AG09319 (cell line): ENCODE results near the gene ZNF263.

Experiments used
- DNase-seq: peaks from one replicate; pipeline ENCODE4 v3.0.0-alpha.2; 2010; ENCODE audit warnings: low read depth; ENCODE audit errors: extremely low read depth
- CTCF ChIP-seq: IDR thresholded peaks from 2 replicates; pipeline ENCODE4 v1.5.1; 2011; ENCODE audit warnings: low read depth, mild to moderate bottlenecking, inconsistent platforms, low read length, moderate library complexity

The ZNF263 gene

DNA sequence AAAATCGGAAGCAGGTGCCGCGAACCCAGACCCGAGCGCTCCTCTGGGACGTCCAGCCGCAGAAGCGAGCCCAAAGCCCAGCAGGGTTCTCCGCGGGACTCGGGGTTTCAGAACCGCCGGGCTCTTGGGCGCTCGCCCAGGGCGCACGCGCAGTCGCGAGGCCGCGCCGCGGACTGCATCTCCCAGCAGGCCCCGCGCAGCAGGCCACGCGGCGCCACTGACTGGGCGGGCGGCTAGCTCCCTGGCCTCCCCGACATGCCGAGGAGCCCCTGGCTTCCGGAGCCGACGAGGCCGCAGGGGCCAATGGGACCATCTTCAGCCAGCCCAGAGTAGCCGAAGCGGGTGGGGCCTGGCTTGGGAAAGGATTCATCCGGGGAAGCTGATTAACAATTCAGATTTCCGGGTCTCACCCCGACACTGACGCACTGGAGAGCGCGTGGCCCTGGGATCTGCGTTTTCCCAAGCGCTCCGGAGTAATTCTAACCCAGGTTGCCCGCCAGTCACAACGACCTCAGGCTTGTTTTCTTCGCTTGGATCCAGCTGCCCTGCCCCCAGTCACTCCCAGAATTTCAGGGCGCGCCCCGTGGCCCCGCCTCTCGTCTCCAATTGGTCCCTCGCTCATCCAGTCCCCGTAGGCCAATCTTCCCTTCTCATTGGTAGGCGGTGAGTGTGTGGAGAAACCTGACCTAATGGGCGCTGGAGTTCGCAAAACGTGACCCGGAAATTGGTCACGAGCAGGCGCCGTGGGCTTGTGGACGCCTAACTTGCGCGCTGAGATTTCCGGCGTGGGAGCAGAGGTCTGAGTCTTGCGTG is at the start of gene ZNF263:
Gene ZNF263, plus strand, starts transcription at position 762 of the 813 bp plus-strand sequence. CDS start 328 bp downstream, outside the sequence.
- DNase-seq, result peak; percentile 95
- TF ChIP-seq CTCF, result no peak

DNA sequence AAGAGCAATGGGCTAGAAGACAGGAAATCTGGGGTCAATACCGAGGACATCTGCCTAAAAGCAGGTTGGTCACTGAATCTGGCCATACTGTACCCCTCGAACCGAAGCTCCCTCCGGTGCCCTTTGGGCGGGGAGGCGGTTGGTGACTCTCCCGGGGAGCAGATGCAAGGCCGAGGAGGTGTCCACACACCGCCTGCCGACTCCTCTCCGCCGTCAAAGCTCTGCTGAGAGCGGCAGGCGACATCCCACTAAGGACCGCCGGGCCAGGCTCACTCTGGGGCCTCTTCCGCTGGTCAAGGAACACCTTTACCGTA is 48.8 kb upstream of the ZNF263 start:
- DNase-seq, result no peak
- TF ChIP-seq CTCF, result no peak

- no peak for TF ChIP-seq CTCF
Observed at GRCh38 chr16:3234857-3235561, 48.3 kb upstream of the ZNF263 start, which contains the start of gene ZNF200. Gene ZNF200, minus strand, starts transcription at chr16:3235158. Its CDS starts 1,403 bp downstream, at chr16:3233755.

DNA sequence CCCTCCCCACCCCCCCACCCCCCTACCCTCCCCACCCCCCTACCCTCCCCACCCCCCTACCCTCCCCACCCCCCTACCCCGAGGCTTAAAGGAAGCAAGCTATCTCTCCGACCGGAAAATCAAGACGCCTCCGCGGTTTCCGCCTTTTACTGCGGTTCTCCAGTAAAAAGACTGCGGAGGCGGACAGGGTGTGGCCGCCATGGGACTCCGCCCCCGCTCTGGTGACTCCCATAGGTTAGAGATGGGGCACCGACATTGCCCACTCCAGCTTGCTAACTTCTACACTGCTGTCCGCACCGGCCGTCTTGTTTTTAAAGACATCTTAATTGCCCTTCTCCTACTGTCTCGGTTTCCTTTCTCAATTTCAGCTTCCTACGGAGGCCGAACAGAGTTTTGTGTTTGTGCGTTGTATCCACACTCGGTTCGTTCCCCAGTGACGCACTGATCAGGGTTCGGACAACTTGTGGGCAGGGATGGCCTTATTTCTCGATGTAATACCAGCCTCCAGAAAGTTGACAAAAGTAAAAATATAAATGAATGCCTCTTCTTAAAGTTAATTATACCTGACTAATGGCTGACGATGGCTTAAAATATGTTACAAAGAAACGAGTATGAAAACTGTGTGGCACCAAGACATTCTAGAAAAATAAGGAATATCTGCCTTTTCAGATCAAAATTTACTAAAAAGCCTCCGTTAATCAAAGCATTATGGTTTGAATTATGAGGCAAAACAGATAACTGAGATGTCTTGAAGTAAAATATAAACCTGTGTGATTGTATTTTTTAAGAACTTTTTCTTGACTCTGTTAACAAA is 47.2 kb upstream of the ZNF263 start:
- no peak for DNase-seq
- no peak for TF ChIP-seq CTCF

More at GRCh38 chr16:3234857-3235561, 48.3 kb upstream of the ZNF263 start, which contains the start of gene ZNF200:
- peak; percentile 76 for DNase-seq

GRCh38 chr16:3241761-3242160 is 41.5 kb upstream of the ZNF263 start:
- DNase-seq, result no peak
- TF ChIP-seq CTCF, result no peak

DNA sequence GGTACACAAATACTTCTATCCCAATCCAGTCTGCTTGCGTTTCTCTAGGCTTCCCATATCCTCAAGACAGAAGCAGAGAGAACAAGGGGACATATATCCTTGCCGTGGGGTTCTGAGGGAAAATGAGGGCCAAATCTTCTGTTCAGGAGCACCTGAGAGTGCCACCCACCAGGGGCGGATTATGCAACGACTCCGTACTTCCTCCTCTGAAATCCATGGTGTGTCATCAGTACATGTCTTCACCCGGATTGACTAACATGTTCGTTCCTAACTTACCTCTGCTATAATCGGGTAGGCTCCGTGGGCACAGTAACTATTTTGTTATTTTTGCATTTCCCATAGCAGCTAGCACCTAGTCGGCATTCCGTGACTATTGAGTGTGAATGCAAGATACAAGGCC is 40.6 kb upstream of the ZNF263 start:
- no peak for TF ChIP-seq CTCF

More for the DNA sequence above, 40.6 kb upstream of the ZNF263 start:
- DNase-seq, result no peak
